NCI-H2196 (cell line): Measurements from ENCODE around the gene RAB8A.
"Not testable (repeated sequence)": the region's sequence is repeated elsewhere in the genome, so short reads cannot be mapped to it uniquely, and the experiment has no call there.

Source experiments
- DNase-seq: peaks from one replicate; lab custom pipeline; 2025; ENCODE audit not compliant: unreplicated experiment; lab: John Stamatoyannopoulos, UW

RAB8A gene

GRCh38 chr19:16077984-16078758 lies 33.5 kb upstream of the RAB8A start:
- no peak for DNase-seq

DNA sequence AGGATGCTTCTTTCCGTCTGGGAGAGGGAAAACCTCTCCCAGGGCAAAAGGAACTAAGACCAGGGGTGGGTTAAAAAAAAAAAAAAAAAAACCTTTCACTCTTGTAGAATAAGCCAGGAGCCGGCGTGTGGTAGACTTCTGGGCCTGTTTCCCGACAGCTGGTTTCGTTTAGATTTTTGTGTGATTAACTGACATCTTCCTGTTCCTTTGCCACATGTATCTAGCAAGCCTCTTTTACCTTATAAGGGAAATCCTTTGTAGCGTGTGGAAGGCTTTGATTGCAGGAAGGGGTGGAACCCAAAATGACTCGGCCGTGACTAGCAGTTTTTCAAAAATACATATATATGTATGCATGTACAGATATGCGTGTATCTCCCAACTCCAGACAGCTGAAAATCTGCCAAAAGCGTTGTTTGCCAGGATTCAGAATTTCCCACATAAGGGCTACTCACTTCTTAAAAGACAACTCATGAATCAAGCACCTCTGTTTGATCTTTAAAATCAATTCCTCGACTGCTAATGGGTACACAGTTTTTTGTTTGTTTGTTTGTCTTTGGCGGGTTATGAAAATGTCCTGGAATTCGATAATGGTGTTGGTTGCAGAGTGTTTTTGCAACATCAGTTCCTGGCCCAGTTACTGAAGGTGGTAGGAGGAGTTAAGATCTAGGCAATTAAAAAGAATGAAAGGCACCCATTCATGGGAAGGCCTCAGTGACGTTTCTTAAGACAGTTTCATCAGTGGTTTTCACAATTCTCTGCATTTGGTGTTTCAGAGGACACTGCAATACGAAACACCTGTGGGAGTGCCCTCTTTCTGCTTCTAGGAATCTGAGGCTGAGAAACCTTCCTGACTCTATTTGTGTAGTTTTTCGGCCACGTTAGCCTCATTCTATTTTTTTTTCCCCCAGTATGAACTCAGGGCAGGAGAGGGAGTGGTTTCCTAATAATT lies 32.7 kb upstream of the RAB8A start:
- DNase-seq, result peak; percentile 70

DNA sequence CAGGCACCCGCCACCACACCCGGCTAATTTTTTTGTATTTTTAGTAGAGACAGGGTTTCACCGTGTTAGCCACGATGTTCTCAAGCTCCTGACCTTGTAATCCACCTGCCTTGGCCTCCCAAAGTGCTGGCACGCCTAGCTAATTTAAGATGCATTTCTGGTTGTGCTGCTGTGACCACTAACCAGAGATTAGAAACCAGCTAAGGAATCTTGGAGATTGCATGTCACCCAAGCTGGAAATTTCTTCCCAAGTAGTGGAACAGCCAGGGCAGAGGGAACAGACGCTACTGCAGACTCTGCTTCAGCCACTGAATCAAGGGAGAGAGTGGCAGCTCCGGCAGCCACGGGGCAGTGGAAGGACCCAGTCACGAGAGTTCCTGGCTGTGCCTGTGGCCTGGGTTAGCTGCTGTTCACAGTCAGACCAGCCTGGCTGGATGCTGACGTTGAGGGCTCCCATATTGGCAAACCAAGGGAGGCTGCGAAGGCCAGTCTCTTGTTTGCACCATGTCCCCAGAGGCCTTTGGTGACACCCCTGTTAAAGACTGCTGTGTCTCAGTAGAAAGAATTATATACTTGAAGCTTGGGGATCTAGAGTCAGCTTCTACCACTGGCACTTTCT lies 27.5 kb upstream of the RAB8A start:
- no peak for DNase-seq

GRCh38 chr19:16085115-16085514 lies 26.6 kb upstream of the RAB8A start:
- DNase-seq, result no peak

- not testable (repeated sequence) for DNase-seq
These were observed 24.3 kb upstream of the RAB8A start for GRCh38 chr19:16087404-16087803.

- no peak for DNase-seq
These were observed 23.7 kb upstream of the RAB8A start for GRCh38 chr19:16087940-16088339.

GRCh38 chr19:16088351-16089009 lies 23.2 kb upstream of the RAB8A start:
- no peak for DNase-seq

GRCh38 chr19:16089010-16089846 lies 22.5 kb upstream of the RAB8A start:
- DNase-seq, result no peak

- no peak for DNase-seq
These were observed 19.9 kb upstream of the RAB8A start for GRCh38 chr19:16091546-16092475.

DNA sequence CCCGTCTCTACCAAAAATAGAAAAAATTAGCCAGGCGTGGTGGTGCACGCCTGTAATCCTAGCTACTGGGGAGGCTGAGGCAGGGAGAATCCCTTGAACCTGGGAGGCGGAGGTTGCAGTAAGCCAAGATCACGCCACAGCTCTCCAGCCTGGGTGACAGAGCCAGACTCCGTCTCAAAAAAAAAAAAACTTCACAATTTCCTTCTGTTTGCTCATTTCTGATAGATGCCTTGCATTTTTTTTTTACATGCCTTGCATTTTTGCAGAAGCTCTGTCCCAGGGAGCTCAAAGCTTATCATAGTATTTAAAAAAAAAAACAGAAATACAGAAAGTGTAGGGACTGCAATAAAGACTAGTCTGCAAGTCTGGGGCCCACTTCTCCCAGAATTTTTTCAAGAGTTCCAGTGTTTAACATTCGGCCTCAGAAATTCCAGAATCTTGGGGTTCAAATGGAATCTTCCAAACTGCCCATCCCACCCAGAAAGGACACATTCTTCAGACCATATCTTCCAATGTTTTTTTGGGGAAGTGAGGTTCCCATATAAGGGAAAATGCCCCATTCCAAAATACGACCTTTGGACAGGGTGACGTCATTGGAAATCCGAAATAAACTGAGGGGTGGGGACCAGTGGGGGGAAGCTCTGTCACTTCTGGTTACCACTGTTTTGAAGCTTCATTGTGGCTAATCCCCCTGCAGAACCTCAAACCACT lies 17.2 kb upstream of the RAB8A start:
- no peak for DNase-seq

- no peak for DNase-seq
These were observed 16.6 kb upstream of the RAB8A start for GRCh38 chr19:16095071-16095571.

DNA sequence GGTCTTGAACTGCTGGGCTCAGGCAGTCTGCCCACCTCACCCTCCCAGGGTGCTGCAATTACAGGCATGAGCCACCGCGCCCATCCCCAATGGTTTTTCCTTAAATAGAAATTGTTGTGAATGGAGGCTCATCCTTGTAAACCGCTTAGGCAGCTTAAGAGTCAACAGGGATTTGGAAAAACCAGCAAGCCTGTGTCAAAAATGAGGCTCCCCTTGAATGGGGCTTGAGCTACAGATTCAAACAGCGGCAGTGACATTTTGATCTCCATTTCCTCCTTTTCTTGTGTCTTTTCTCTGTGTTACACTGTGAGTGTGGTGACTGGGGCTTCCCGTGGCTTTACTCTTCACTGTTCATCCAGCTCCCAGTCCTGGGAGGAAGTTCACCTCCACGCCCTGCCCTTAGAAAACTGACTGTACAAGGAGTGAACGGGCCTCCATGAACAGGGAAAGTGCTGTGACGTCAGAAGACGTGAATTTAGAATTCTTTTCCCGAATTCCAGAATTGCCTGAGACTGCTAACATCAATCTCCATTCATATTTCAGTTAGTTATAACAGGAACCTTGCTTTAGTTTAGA lies 15.3 kb upstream of the RAB8A start:
- DNase-seq, result no peak

DNA sequence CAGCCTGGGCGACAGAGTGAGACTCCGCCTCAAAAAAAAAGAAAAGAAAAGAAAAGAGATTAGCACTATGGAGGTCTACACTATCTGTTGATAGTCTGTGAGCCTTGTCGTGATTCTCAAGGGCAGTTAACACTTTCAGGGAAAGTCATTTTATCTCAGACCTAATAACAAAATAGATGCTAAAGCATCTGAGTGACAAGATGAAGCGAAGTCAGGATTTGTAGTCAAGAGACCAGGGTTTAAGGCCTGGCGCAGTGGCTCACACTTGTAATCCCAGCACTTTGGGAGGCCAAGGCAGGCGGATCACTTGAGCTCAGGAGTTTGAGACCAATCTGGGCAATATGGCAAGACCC lies 13.3 kb upstream of the RAB8A start:
- no peak for DNase-seq

- DNase-seq, result no peak
These were observed 12.9 kb upstream of the RAB8A start for GRCh38 chr19:16098821-16099220.

- not testable (repeated sequence) for DNase-seq
These were observed 12.2 kb upstream of the RAB8A start for GRCh38 chr19:16099314-16099965.

GRCh38 chr19:16100524-16100923 lies 11.2 kb upstream of the RAB8A start:
- DNase-seq, result no peak

DNA sequence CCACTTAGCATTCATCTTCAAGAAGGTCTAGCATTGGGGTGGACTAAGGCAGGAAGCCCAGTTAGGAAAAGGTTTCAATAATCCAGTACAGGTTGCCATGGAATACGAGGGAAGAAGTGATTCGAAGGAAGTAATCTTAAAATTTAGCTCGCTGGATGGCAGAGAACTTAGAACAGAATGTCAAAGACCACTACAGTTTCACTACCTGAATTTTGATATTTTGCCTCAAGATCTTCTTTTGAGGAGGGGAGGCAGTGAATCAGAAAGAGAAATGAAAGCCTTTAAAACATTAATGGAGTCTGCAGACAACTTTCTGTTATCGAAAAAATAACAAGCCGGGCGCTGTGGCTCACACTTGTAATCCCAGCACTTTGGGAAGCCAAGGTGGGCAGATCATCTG lies 7.0 kb upstream of the RAB8A start:
- no peak for DNase-seq

- no peak for DNase-seq
These were observed 5.6 kb upstream of the RAB8A start for GRCh38 chr19:16106121-16106520.
